GM23248 (cell line): ENCODE measurements around the gene HUS1B. TPM values are rescaled to one million over a fixed set of nuclear protein-coding genes. Genes with fewer than 3 reads are reported as not detected.

Source experiments
- DNase-seq: peaks from one replicate; pipeline ENCODE4 v3.0.0-alpha.2; 2015
- H2AFZ ChIP-seq: fragments of 200-600 bp; sonication (generic); 2 replicates; pipeline ENCODE4 v1.6.1; 2016; ENCODE audit warnings: antibody characterized with exemption
- H3F3A ChIP-seq: fragments of 200-600 bp; sonication (generic); 2 replicates; pipeline ENCODE4 v1.6.1; 2016; ENCODE audit warnings: mild to moderate bottlenecking, antibody characterized with exemption, mixed run types; ENCODE audit not compliant: insufficient read depth
- H3K27ac ChIP-seq: fragments of 200-600 bp; sonication (generic); 2 replicates; pipeline ENCODE4 v1.5.1; 2016; ENCODE audit warnings: mild to moderate bottlenecking
- H3K27me3 ChIP-seq: fragments of 200-600 bp; sonication (generic); replicated peaks from 2 replicates; pipeline ENCODE4 v1.6.1; 2016; ENCODE audit warnings: mild to moderate bottlenecking; ENCODE audit not compliant: insufficient read depth
- H3K36me3 ChIP-seq: fragments of 200-600 bp; sonication (generic); 2 replicates; pipeline ENCODE4 v1.6.1; 2016; ENCODE audit warnings: low read depth, mild to moderate bottlenecking
- H3K4me1 ChIP-seq: fragments of 200-600 bp; sonication (generic); 2 replicates; pipeline ENCODE4 v1.6.1; 2016; ENCODE audit warnings: mild to moderate bottlenecking; ENCODE audit not compliant: insufficient read depth
- H3K4me2 ChIP-seq: fragments of 200-600 bp; sonication (generic); one replicate; pipeline ENCODE4 v1.6.1; 2016; ENCODE audit warnings: mild to moderate bottlenecking; ENCODE audit not compliant: unreplicated experiment
- H3K4me3 ChIP-seq: fragments of 200-600 bp; sonication (generic); 2 replicates; pipeline ENCODE4 v1.5.1; 2016; ENCODE audit warnings: mild to moderate bottlenecking
- H3K79me2 ChIP-seq: fragments of 200-600 bp; sonication (generic); 2 replicates; pipeline ENCODE4 v1.6.1; 2016; ENCODE audit warnings: mild to moderate bottlenecking; ENCODE audit not compliant: insufficient read depth
- H3K9ac ChIP-seq: fragments of 200-600 bp; sonication (generic); 2 replicates; pipeline ENCODE4 v1.6.1; 2016; ENCODE audit warnings: mild to moderate bottlenecking
- H3K9me2 ChIP-seq: fragments of 200-600 bp; sonication (generic); 2 replicates; pipeline ENCODE4 v1.6.1; 2016; ENCODE audit warnings: mixed run types, mild to moderate bottlenecking, moderate library complexity; ENCODE audit not compliant: insufficient read depth
- H3K9me3 ChIP-seq: fragments of 200-600 bp; sonication (generic); one replicate; pipeline ENCODE4 v1.6.1; 2017; ENCODE audit warnings: low read depth
- H4K20me1 ChIP-seq: fragments of 200-600 bp; sonication (generic); 2 replicates; pipeline ENCODE4 v1.6.0; 2016; ENCODE audit not compliant: insufficient read depth
- EZH2 ChIP-seq: fragments of 200-600 bp; sonication (generic); IDR thresholded peaks from 2 replicates; pipeline ENCODE4 v1.6.1; 2018; ENCODE audit warnings: antibody characterized with exemption, mild to moderate bottlenecking; ENCODE audit not compliant: insufficient read depth, poor library complexity, severe bottlenecking
- EZH2phosphoT487 ChIP-seq: fragments of 200-600 bp; sonication (generic); IDR thresholded peaks from 2 replicates; pipeline ENCODE4 v1.6.1; 2018; ENCODE audit warnings: antibody characterized with exemption, moderate library complexity, mild to moderate bottlenecking, low read depth; ENCODE audit not compliant: insufficient read depth
- WGBS, 2 experiments: methylation state at CpG; one replicate each; pipeline ENCODE4 v1.1.6; 2015 to 2017; ENCODE audit warnings: low lambda C conversion rate in 2 of 2, low coverage in 1 of 2; ENCODE audit errors: missing lambda C conversion rate in 2 of 2; 5-methylcytosine and 5-hydroxymethylcytosine counted together
- in situ Hi-C: fragments of 300-500 bp; cut with MboI; formaldehyde crosslinking; loops from 2 replicates; pipeline ENCODE4 v1.15.0; 2020
- polyA plus RNA-seq: library from polyadenylated mRNA; unstranded; fragments of >200 nt; fragmentation: Nextera tagmentation; extraction: Ambion mirVana; gene quantifications from 2 replicates; pipeline ENCODE4 v1.2.1, GENCODE V29; 2016
- total RNA-seq: library from RNA; depleted of rRNA; stranded (reverse); fragments of >200 nt; shearing (Covaris generic); gene quantifications from 2 replicates; pipeline ENCODE4 v1.2.3, GENCODE V29; 2014

The HUS1B gene
- total and polyA plus RNA-seq, 2 experiments from 2014 or later: 0.32 TPM; not detected in 1

GRCh38 chr6:620950-621349 is 36.0 kb downstream of the HUS1B start:
- no peak for DNase-seq
- H3K4me2 ChIP-seq: no peak overlapping the region
- no peak overlapping the region for H3K4me3 ChIP-seq
- 91 to 100% methylated on average over 4 of the region's 4 CpGs for WGBS, 2 experiments
- H4K20me1 ChIP-seq: no peaks in the 10 kb centered on the region
- no peaks in the 10 kb centered on the region for H3F3A ChIP-seq
- H3K36me3 ChIP-seq: no peaks in the 10 kb centered on the region
- in situ Hi-C loops: no loop called here
- H3K79me2 ChIP-seq: no peaks in the 10 kb centered on the region
- no peak overlapping the region for H3K9ac ChIP-seq
- H3K9me2 ChIP-seq: no peaks in the 10 kb centered on the region
- H3K4me1 ChIP-seq: no peaks in the 10 kb centered on the region
- H2AFZ ChIP-seq: no peak overlapping the region
- no peaks in the 10 kb centered on the region for H3K9me3 ChIP-seq
- H3K27ac ChIP-seq: no peak overlapping the region
- no peak for TF ChIP-seq EZH2phosphoT487
- TF ChIP-seq EZH2: no peak
- H3K27me3 ChIP-seq: no peaks in the 10 kb centered on the region

GRCh38 chr6:620166-620565 is 36.7 kb downstream of the HUS1B start:
- Histone ChIP-seq H3K9me3 (no peaks in the 10 kb centered on the region), H3K79me2 (no peaks in the 10 kb centered on the region), H2AFZ (no peak overlapping the region), H3K36me3 (no peaks in the 10 kb centered on the region), H3K4me2 (no peak overlapping the region), H3K9me2 (no peaks in the 10 kb centered on the region), H3F3A (no peaks in the 10 kb centered on the region), H4K20me1 (no peaks in the 10 kb centered on the region), H3K27ac (no peak overlapping the region), H3K4me1 (no peaks in the 10 kb centered on the region), H3K9ac (no peak overlapping the region), H3K4me3 (no peak overlapping the region), H3K27me3 (no peaks in the 10 kb centered on the region)
- TF ChIP-seq EZH2phosphoT487 (no peak), EZH2 (no peak)
- in situ Hi-C loops: no loop called here
- WGBS, 2 experiments: 98 to 100% methylated on average over 11 of the region's 11 CpGs
- DNase-seq: no peak

GRCh38 chr6:617456-618100 is 39.3 kb downstream of the HUS1B start:
- H3K27ac ChIP-seq: no peak overlapping the region
- in situ Hi-C loops: no loop called here
- no peaks in the 10 kb centered on the region for H3K9me2 ChIP-seq
- H3K79me2 ChIP-seq: no peaks in the 10 kb centered on the region
- no peaks in the 10 kb centered on the region for H3F3A ChIP-seq
- no peaks in the 10 kb centered on the region for H4K20me1 ChIP-seq
- H3K9me3 ChIP-seq: no peaks in the 10 kb centered on the region
- 89 to 90% methylated on average over 11 of the region's 11 CpGs for WGBS, 2 experiments
- DNase-seq: no peak
- no peak overlapping the region for H3K9ac ChIP-seq
- H3K4me2 ChIP-seq: no peak overlapping the region
- TF ChIP-seq EZH2: no peak
- TF ChIP-seq EZH2phosphoT487: no peak
- no peaks in the 10 kb centered on the region for H3K4me1 ChIP-seq
- H2AFZ ChIP-seq: no peak overlapping the region
- H3K27me3 ChIP-seq: no peaks in the 10 kb centered on the region
- H3K36me3 ChIP-seq: no peaks in the 10 kb centered on the region
- H3K4me3 ChIP-seq: no peak overlapping the region

- Histone ChIP-seq H3K9ac (no peak overlapping the region), H3K4me3 (no peak overlapping the region), H3K27ac (no peak overlapping the region), H3K9me2 (no peaks in the 10 kb centered on the region), H3K36me3 (no peaks in the 10 kb centered on the region; the same call in 1 of the 2 replicates), H3F3A (no peaks in the 10 kb centered on the region), H3K4me1 (no peaks in the 10 kb centered on the region), H3K9me3 (no peaks in the 10 kb centered on the region), H3K4me2 (no peak overlapping the region), H2AFZ (no peak overlapping the region), H4K20me1 (no peaks in the 10 kb centered on the region), H3K27me3 (no peaks in the 10 kb centered on the region), H3K79me2 (no peaks in the 10 kb centered on the region)
- 94% methylated on average over 7 of the region's 7 CpGs for WGBS, 2 experiments
- DNase-seq: no peak
- in situ Hi-C loops: no loop called here
- no peak for TF ChIP-seq EZH2phosphoT487
- no peak for TF ChIP-seq EZH2
Measured at GRCh38 chr6:613981-614380, 42.9 kb downstream of the HUS1B start.
